GM21360 (cell line): ENCODE results near the gene KIAA1328.
"Not testable (repeated sequence)": the region's sequence is repeated elsewhere in the genome, so short reads cannot be mapped to it uniquely, and the experiment has no call there.

Source experiments
- ATAC-seq: cut with Tn5 transposase; IDR thresholded peaks from one replicate; pipeline ENCODE4 v1.9.1; 2021; ENCODE audit warnings: mild to moderate bottlenecking, moderate library complexity; ENCODE audit not compliant: unreplicated experiment

Gene KIAA1328

DNA sequence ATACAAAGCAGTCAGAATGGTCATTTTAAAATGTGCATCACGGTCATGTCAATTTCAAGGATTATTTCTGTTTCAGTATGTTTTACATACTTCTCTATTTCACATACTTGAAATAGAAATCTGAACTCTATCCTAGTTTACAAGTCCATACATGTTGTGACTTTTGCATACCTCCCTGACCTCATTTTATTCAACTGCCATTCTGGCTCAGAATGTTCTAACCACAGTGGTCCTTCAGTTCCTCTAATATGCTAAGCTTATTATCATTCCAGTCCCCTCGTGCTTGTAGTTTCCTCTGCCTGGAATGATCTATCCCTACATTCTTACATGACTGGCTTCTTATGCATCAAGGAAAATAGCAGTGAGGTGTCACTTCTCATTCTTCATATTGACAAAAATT, 295.6 kb downstream of the KIAA1328 start:
- ATAC-seq, result peak; percentile 71

DNA sequence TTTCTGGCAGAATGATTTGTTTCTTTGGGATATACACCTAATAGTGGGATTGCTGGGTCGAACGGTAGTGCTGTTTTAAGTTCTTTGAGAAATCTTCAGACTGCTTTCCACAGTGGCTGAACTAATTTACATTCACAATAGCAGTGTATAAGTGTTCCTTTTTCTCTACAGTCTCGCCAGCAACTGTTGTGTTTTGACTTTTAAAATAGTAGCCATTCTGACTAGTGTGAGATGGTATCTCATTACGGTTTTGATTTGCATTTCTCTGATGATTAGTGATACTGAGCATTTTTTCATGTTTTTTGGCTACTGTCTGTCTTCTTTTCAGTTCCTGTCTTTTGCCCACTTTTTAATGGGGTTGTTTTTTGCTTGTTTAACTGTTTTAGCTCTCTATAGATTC, 306.2 kb downstream of the KIAA1328 start:
- no peak for ATAC-seq

DNA sequence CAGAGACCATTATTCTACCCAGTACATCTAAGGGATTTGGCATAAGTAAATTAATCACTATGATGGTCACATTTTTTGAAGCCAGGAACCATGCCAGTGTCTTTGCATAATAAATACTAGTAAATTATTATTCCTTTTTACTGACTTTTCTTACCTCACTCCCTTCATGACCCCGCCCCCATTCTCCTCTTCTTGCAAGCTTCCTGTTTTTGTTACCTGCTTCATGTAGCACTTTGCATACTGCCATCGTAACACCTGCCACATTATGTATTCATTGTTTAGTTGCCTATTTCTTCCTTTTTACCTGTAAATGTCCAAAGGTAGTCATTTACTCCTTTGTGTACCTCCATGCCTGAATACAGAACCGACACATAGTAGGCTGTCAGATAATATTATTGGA, 309.5 kb downstream of the KIAA1328 start:
- no peak for ATAC-seq

DNA sequence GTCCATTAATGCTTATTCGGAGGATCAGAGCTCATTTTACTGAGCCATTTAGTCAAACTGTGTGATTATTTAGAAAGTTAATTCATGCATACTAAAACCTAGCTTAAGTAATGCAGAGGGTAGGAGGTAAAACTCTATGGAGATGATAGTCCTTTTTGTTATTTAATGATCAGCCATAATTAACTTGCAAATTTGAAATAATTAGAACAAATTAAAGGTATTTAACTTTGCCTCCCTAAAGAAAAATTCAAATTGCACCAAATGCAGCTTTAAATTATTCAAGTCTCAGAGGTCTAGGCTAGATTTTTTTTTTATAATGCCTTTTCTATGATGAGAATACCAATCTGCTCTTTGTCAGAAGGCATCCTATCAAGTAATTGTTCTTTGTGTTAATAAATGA, 310.9 kb downstream of the KIAA1328 start:
- ATAC-seq, result no peak

DNA sequence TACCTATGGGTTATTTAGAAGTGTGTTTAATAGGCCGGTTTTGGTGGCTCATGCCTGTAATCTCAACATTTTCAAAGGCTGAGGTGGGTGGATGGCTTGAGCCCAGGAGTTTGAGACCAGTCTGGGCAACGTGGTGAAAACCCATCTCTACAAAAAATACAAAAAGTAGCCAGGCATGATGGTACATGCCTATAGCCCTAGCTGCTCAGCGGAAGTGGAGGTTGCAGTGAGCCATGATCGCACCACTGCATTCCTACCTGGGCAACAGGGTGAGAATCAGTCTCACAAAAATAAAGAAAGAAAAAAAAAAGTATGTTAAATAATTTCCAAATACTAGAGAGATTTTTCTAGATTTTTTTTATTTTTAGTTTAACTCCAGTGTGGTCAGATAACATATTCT, 316.0 kb downstream of the KIAA1328 start:
- no peak for ATAC-seq

DNA sequence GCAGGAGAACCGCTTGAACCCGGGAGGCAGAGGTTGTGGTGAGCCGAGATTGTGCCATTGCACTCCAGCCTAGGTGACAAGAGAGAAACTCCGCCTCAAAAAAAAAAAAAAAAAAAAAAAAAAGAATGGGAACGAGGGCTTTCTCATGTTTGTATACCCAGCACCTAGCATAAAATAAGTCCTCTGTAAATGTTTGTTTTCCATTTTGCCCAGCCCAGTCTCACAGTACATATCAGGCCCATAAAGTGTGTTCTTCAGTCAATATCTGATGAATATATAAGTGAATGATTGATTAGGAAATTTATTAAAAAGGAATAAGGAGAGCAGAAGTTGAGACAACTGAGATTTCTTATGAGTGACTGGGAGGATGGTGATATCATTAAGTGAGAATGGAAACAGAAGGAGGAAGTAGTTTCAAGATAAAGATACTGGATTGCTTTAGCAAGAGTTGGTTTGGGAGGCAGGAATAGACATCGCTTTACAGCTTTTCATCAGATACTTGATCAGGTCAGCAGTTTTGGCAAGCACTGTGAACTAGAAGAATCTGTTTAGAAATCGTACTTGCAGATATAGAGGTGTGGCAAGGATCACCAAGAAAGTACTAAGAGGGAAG, 327.5 kb downstream of the KIAA1328 start:
- no peak for ATAC-seq

DNA sequence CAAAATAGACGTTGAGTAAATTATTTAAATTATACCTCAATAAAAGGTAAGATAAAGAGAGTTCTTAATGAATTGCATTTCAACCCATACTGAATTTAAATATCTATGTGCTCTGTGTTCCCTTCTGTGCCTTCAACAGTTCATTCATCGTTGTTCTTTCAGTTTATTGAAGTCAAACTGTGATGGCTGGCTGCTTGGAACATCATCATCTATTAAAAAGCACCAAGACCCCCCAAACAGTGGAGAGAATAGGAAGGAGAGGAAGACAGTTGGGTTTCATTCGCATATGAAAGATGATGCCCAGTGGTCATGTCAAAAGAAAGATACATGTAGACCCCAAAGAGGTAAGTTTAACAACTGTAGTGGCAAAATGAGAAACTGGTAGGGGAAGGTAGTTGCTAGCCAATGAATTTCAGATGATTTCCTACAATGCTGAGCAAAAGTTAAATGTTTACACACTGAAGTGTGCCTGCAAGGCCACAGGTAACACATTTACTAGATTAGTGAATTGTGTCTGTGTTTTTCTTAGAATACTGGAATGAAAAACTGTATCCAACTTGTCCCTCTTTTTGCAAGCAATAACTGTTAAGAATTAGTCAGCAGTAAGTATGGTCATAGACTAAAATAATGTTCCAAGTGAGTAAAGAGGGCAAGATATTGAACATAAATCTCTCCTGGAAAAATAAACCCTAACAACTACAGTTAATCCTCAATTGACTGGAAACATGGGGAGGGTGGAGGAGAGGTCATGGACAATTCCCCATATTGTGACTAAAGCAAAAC, 331.3 kb downstream of the KIAA1328 start:
- no peak for ATAC-seq

DNA sequence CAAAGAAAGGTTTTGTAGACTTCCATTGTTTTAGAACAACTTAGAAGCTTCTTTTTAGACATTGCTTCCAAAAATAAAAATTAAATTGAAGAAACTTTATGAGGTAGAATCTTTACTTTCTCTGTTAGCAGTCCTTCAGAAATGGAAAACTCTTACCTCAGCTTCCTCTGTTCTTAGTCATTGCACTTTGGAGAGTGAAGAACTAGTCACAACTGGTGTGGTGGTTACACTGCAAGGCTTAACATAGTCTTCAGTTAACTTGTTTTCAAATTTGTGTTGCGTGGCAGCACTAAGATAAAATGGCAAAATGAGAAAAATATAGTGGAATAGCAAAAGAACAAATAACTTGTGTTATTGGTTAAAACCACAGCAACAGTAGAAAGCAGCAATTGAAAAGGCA, 332.6 kb downstream of the KIAA1328 start:
- no peak for ATAC-seq

DNA sequence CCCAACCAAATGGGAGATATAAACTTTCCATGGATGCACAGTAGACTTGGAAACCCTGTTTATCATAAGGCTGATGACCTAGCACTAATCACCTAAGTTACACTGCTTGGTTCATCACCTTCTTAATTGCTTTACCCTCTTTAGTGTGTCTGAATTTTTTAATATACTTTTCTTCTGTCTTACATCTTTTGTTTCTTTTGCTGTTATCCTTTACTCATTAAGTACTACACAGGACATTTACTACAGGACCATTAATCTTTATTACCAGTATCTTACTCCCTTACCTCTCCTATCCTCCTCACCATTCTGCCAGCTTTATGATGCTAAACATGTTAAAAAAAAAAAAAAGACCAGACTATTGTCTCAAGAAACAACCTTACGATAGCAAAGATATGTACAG, 333.6 kb downstream of the KIAA1328 start:
- no peak for ATAC-seq

DNA sequence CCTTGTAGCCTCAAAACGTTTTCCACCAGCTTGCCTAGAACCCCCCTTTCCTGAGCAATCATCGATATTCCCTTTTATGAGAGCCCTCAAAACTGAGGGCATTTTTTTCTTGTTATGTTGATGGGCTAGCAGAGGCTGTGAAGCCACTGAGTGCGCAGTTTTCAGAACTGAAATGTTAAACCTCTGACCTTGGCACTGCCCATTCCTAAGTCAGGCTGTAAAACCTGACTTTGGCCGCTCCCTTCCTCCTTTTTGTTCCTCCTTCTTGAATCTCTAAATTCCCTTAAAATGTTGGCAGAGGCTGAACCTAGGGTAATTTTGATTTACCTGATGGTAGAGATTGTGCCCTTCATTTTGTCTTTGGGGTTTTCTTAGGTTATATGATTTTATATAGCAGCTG, 334.2 kb downstream of the KIAA1328 start:
- no peak for ATAC-seq

DNA sequence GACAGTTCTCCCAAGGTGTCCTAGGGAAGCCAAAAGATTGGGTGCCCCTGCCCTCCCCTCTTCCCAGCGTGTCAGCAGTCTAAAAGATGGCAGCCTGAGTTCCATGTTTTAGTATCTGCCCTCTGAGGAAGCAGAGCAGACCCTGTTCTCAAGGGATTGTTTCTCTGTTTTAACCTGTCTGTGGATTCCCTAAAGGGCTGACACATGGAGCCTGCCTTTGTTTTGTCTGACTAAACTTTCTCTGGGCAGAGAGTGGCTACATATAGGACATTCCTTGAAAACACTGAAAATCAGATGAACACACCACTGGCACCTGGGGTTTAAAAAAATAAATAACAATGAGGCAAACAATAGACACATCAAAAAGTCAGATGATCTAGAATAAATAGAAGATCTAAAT, 337.6 kb downstream of the KIAA1328 start:
- ATAC-seq, result no peak

DNA sequence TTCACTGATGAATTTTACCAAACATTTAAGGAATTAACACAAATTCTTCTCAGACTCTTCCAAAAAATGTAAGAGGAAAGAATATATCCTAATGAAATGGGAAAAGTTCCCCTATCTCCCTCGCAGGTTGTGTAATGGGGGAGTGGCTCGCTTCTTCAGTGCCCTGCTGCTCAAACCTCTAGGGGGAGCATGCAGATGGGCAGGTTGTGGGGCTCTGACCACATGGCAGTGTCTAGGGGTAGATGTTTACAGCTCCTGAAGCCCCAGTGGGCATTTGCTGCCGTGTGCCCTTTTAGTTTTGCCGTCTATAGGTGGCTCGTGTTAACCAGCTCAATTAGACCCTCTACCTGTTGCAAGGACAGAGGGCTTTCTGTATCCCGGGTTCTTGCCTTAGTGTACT, 338.0 kb downstream of the KIAA1328 start:
- ATAC-seq, result not testable (repeated sequence)

DNA sequence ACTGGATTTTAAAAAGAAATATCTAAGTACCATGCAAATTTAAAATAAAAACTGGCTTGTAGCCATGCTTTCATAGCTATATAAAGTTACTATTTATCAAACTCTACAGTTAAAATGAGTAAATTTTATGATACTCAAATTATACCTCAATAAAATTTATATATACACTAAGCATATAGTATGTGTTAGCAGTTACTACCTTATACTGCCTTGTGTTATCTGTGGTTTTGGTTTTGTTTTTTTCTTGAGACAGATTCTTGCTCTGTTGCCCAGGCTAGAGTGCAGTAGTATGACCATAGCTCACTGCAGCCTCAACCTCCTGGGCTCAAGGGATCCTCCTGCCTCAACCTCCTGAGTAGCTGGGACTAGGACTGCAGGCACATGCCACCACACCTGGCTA, 342.1 kb downstream of the KIAA1328 start:
- no peak for ATAC-seq

DNA sequence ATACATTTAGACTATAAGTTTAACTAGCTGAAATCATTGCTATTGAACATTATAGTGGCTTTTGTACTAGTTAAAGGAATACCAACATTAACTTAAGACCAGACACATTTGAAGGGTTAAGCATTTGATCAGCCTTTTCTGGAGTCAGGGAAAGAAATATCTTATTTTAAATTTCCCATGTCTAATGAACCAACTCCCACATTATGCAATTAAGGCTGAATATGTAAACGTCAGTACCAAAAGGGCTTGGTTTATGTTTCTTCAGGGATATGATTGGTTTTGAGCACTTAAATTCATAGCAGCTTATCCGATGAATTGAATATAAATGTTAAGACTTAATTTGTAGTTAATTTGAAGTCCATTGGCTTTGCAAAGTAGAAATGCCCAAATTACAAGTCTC, 344.5 kb downstream of the KIAA1328 start:
- ATAC-seq, result no peak

DNA sequence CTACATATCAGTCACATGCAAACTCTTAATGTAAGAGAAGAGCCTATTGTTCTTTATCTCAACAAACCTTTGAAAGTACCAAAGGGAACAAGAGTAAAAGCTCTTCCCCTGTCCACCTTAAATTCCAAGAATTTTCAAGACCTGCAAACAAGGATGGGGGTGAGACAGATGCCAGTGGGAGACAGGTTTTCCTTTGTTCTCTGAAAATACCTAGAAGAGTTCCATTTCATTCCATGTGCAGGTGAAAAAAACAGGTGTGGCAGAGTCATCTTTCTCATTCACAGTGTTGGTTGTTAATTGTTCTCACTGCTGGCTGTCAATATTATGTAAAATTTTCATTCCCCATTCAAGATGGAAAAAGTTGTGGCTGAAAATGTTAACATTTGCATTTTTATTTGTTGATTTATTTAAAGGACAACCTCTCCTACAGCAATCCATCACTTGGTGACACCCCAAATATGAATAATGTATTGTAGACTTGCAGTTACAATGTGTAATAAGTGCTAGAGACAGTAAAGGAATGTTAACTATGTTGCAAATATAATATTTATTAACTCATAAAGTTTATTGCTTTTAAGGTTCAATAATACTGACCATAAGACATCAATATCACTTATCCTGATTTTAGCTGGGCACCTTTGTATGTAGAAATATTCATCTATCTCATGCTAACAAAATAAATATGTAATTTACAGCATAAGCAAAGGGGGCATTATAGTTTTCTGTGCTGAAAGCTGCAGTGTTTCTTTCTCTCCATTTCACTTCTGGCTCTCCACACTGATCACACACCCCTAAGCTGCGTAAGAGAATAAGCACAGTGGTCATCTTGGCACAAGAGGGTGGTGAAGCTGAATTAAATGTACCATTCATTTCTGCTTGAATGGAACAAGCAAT, 347.0 kb downstream of the KIAA1328 start:
- no peak for ATAC-seq

DNA sequence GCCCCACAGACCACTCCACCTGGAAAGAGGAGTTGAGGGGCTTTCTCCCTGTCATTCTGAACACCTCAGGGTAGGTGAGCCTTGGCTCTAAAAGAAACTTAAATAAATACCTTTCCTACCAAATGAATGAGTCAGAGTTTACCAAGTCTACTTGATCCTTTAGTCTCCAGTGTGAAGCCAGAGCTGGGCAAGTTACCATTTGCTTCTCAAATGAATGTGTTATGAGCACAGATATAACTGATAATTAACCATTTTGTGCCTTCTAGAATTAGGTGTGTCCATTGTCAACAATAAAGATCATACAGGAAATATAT, 347.7 kb downstream of the KIAA1328 start:
- no peak for ATAC-seq

DNA sequence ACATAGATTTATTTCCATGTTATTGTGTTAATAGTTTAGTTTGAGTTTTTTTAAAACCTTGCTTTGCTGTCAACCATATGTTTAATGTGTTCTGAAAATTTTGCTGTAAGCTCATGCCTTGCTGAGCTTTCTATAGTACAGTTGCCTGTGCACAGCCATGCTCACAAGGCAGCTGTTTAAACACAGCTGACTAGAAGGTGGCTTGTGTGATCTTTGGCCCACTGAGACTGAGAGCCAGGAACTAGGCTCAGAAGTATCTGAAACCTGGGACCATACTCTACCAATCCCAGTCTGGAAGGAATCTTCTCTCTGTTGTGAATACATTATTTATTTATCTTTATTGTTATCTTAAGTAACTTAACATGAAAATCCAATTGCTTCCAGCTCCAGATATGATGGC, 350.5 kb downstream of the KIAA1328 start:
- ATAC-seq, result no peak

DNA sequence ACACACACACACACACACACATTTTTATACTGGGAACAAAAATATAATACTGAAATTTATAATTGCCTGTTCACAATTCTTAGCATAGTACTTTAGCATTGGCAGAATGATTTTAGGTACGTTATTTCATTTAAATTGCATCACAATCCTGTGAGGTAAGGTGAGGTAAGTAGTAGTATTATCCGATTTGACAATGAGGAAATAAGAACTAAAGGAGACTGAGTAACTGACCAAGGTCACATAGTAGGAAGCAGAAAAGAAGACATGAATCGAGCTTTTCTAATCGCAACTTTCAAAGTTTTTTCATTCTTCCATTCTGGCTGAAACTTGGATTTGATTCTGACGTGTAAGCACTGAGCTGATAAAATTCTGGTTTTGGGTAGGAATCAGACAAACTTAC, 351.2 kb downstream of the KIAA1328 start:
- no peak for ATAC-seq

DNA sequence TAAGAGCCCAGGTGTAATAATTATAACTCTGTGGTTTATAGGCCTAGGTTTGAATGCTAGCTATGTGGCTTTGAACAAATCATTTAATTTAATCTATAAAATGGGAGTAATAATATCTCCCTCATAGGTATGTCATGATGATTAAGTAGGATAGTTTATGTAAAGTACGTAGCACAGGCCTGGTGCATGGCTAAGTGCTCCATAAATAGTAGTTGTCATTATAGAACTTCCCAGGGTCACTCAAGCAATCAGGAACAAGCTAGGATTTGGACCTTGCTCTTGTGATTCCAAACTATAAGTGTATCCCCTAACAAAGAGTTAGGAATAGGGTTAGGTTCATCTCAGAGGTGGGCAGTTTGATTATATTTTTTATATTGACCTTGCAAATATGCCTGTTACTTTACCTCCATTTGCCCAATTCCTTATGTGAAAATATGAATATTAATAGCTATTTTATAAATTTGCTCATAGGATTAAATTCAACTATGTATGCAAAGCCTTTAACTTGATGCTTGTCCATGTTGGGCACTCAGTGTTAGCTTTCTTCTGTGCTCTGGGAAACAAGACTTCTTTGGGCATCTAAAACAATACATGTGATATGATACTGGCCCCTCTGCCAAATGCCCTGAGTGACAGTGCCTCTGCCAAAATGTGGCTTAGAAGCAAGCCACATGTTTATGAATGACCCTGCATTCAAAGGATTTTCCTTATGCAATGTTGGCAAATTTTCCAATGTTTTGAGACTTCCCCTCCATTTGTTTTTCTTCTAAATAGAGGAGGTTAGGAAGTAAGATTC, 353.6 kb downstream of the KIAA1328 start:
- ATAC-seq, result no peak

DNA sequence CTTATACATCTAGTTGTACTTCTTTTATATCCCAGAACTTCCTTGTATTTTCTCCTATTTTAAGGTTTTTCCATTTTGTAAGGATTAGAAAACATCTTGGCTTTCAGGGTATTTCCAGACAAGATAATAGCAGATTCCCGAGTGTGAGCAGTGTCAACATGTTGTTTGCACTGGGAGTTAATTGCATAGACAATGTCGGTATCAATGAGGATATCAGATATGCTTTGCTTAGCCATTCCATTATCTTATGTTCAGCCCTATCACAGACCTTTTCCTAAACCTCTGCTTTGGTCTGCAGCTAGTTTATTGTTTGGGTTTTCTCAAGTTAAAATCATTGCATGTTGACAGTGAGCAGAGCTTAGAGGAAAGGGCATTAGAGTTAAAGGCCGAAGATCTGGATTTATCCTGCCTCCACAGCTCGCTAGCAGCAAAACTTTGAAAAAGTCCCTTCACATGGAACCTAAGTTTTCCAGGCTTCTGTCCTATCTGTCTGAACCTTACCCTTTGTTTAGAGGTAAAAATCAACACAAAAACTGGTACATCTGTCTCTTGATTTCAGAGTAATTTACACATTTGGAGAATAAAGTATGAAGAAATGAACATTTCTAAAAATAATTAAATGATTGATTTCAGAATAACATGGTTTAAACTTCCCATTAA, 355.4 kb downstream of the KIAA1328 start:
- ATAC-seq, result no peak
